Measurements from ENCODE around the gene TAF11L14.

Gene TAF11L14

DNA sequence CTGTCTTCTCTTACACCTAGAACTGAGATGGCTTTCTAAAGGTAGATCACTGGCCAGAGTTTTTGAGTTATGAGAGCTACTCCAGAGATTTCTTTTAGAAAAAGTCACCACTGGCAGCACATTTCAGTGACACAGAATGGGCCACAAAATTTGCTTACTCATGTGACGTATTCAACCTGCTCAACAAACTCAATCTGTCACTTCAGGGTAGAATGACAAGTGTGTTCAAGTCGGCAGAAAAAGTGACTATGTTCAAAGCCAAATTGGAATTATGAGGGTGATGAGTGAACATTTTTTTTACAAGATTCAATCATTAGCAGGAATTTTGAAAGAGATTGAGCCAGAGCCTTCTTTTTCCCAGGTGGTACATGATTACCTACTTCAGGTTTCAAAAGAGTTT is 46.5 kb downstream of the TAF11L14 start:
- no peak for DNase-seq
